A673 (cell line): ENCODE measurements around the gene STS.

Source experiments
- EZH2 ChIP-seq: fragments of 200-600 bp; sonication (generic); IDR thresholded peaks from 2 replicates; pipeline ENCODE4 v1.6.1; 2017; ENCODE audit warnings: borderline replicate concordance, low read depth, mild to moderate bottlenecking, mixed read lengths, antibody characterized with exemption, low read length; ENCODE audit not compliant: poor library complexity, severe bottlenecking
- TF ChIP-seq, protein P1 (sequence below): fragments of 300-800, 200-600 bp; sonication (generic); conservative IDR thresholded peaks from 2 replicates; pipeline ENCODE4 v1.5.1; 2017; ENCODE audit warnings: low read depth, mild to moderate bottlenecking, antibody characterized with exemption, low read length, moderate library complexity, mixed read lengths

DNA sequence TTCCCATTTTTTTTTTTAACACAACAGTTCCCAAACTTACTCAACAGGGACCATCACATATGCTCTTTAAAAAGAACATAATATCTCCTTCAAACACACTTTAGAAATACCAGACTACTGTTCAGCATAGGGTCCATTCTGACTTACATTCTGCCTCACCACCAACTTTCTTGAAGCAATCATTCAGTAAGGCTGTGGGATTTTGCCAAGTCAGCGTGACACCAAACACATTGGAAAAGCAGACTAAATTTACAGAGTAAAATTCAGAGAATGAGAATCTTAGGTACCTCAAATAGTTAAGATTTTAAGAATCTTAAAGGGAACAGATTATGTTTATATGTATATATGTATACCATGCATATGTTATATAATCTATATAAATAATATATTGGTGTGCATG, 7.7 kb downstream of the STS start:
- TF ChIP-seq, protein P1, sequence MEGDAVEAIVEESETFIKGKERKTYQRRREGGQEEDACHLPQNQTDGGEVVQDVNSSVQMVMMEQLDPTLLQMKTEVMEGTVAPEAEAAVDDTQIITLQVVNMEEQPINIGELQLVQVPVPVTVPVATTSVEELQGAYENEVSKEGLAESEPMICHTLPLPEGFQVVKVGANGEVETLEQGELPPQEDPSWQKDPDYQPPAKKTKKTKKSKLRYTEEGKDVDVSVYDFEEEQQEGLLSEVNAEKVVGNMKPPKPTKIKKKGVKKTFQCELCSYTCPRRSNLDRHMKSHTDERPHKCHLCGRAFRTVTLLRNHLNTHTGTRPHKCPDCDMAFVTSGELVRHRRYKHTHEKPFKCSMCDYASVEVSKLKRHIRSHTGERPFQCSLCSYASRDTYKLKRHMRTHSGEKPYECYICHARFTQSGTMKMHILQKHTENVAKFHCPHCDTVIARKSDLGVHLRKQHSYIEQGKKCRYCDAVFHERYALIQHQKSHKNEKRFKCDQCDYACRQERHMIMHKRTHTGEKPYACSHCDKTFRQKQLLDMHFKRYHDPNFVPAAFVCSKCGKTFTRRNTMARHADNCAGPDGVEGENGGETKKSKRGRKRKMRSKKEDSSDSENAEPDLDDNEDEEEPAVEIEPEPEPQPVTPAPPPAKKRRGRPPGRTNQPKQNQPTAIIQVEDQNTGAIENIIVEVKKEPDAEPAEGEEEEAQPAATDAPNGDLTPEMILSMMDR = no peak
- TF ChIP-seq EZH2 = no peak
